Vagina (tissue), 2 donors: ENCODE data around the gene GEMIN7.

Experiments used
- CTCF ChIP-seq, 3 experiments: fragments of 450-650 bp in 2 of 3; fragments of 200-600 bp in 1 of 3; sonication (generic) in 1 of 3; IDR thresholded peaks; one replicate each; pipeline ENCODE4 v1.5.1; 2017 to 2019; ENCODE audit warnings: antibody characterized with exemption in 3 of 3, mild to moderate bottlenecking in 2 of 3, moderate library complexity in 2 of 3
- POLR2A ChIP-seq, 2 donors: fragments of 450-650 bp; IDR thresholded peaks; one replicate each; pipeline ENCODE4 v1.6.1; 2017; ENCODE audit warnings: antibody characterized with exemption in 2 of 2, mild to moderate bottlenecking in 2 of 2, moderate library complexity in 2 of 2
- POLR2AphosphoS5 ChIP-seq, 2 donors: sonication (generic); formaldehyde crosslinking; IDR thresholded peaks; one replicate each; pipeline ENCODE4 v1.9.0; 2017; ENCODE audit warnings: antibody characterized with exemption in 2 of 2, mild to moderate bottlenecking in 2 of 2, low read depth in 1 of 2; ENCODE audit not compliant: insufficient read depth in 1 of 2

DNA sequence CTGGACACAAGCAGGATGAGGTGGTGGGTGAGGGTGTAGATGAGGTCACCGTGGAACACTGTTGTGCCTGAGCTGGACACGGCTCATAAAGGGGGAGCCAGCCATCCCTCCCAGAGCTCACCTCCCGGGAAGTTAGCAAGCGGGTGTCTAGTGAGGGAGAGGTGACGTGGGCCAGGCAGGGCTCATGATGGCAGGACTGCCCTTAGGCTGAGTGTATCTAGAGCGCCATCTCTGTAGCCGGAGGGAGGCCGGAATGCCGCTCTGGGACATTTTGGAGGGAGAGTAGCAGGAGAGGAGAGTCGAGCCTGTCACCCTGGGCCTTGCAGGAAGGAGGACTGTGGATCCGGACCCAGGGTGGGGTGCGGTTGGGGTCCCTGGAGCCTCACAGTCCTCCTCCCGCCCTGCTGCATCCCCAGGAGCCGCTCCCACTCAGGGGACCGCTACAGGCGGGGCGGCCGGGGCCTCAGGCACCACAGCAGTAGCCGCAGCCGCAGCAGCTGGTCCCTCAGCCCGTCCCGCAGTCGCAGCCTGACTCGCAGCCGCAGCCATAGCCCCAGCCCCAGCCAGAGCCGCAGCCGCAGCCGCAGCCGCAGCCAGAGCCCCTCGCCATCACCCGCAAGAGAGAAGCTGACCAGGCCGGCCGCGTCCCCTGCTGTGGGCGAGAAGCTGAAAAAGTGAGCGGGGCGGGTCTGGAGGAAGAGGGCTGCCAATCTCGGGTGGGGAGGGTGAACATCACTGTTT, 12.0 kb upstream of the GEMIN7 start:
- TF ChIP-seq CTCF (IDR thresholded peaks at IDR 0.05) (no peak), POLR2AphosphoS5 (IDR thresholded peaks at IDR 0.05; ENCODE audit: insufficient read depth in 1 of 2, low read depth in 1 of 2) (no peak), POLR2A (IDR thresholded peaks at IDR 0.05) (no peak)
